Fibroblast of skin of left biceps (primary cell): Measurements from ENCODE around the gene PATE4.

Experiments
- DNase-seq, 2 experiments: peaks; one replicate each; pipeline ENCODE4 v3.0.0-alpha.2; 2013; ENCODE audit warnings: low read depth in 2 of 2

Gene PATE4

GRCh38 chr11:125887373-125888324 lies 54.5 kb downstream of the PATE4 start, which contains the start of gene HYLS1:
TSS of gene HYLS1 (plus strand) at chr11:125887668. CDS start at chr11:125899369, 11,701 bp downstream.
- DNase-seq: peak; percentile 90 to 92
